HG03039 (cell line): ENCODE results near the gene NHLH1.
A peak's percentile ranks its signal among the peaks of the same experiment; 100 is the strongest.

Experiments
- ATAC-seq: cut with Tn5 transposase; IDR thresholded peaks from one replicate; pipeline ENCODE4 v1.9.1; 2021; ENCODE audit warnings: mild to moderate bottlenecking, moderate library complexity; ENCODE audit not compliant: unreplicated experiment

NHLH1 gene

GRCh38 chr1:160366731-160367515 lies at the start of gene NHLH1:
NHLH1 (plus strand) TSS chr1:160367071; CDS start chr1:160370732, 3,661 bp downstream.
- ATAC-seq: no peak

DNA sequence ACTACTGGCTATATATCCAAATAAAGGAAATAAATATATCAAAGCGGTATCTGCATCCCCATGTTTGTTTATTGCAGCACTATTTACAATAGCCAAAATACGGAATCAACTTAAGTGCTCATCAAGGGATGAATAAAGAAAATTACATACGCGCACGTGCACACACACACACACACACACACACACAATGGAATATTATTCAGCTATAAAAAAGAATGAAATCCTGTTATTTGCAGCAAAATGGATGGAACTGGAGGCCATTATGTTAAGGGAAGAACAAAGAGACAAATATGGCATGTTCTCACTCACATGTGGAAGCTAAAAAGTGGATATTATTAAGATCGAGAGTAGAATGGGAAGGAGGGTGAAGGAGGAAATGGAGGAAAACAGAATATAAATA lies 44.0 kb upstream of the NHLH1 start:
- no peak for ATAC-seq

GRCh38 chr1:160325252-160325651 lies 41.6 kb upstream of the NHLH1 start:
- ATAC-seq: no peak

DNA sequence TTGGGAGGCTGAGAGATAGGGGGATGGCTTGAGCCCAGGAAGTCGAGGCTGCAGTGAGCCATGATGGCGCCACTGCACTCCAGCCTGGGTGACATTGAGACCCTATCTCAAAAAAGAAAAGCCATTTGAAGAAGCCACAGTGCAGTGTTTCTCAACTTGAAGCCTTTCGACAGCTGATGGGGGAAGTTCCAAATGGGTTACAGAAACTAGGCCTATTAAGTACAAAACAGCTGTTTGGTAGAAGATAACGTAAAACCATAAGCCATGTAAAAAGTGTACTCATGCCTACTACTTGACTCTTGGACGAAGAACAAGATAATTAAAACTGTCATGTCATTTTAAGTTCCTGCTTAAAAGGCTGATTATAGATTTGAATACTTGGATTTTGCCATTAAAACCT lies 40.5 kb upstream of the NHLH1 start:
- ATAC-seq: no peak

GRCh38 chr1:160328184-160328583 lies 38.7 kb upstream of the NHLH1 start:
- ATAC-seq: no peak

DNA sequence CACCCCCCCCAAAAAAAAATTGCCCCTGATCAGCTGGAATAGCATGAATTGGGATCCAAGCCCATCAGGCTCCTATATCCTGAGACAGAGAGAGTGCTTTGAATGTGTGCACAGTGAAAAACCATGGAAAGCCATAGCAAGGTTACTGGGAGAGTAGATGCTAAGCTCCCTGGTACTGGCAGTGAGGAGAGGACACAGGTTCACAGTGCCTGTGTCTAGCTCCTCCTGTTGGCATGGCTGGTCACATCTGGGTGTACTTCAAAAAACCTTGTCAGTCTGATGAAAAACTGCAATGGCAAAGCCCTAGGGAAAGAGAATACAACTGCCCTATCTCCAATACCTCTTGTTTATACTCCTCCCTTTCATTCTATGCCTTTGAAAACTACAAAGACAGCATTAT lies 36.8 kb upstream of the NHLH1 start:
- ATAC-seq: no peak

- ATAC-seq: no peak
These were observed 34.4 kb upstream of the NHLH1 start for GRCh38 chr1:160332516-160332915.

GRCh38 chr1:160338580-160338979 lies 28.3 kb upstream of the NHLH1 start:
- ATAC-seq: no peak

- no peak for ATAC-seq
These were observed 26.7 kb upstream of the NHLH1 start for GRCh38 chr1:160340146-160340545.

- no peak for ATAC-seq
These were observed 26.0 kb upstream of the NHLH1 start for GRCh38 chr1:160340866-160341265.

GRCh38 chr1:160342526-160342925 lies 24.3 kb upstream of the NHLH1 start:
- ATAC-seq: no peak

- peak; percentile 91 for ATAC-seq
These were observed 23.7 kb upstream of the NHLH1 start, which contains the start of the genes COPA and NCSTN for GRCh38 chr1:160342953-160343869. COPA (minus strand) TSS chr1:160343250; CDS start chr1:160343170, 80 bp downstream. NCSTN (plus strand) TSS chr1:160343383; CDS start chr1:160343397, 14 bp downstream.

DNA sequence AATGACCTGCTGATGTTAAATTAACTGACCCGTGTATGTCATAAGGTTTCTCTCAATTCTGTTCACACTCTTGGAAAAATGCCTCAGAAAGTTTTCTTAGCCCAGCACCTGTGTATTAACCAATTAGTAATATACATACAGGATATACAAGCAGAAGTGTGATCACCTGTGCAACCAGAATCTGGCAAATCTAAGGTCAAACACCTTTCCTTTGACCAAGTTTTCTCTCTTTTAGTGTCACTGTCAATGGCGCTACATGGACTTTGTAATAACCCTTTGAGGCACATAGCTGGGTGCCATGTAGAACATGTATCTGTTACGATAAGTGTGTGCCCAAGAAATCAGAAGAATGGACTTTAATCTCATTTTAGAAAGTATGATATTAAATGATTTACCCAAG lies 22.6 kb upstream of the NHLH1 start:
- ATAC-seq: no peak

DNA sequence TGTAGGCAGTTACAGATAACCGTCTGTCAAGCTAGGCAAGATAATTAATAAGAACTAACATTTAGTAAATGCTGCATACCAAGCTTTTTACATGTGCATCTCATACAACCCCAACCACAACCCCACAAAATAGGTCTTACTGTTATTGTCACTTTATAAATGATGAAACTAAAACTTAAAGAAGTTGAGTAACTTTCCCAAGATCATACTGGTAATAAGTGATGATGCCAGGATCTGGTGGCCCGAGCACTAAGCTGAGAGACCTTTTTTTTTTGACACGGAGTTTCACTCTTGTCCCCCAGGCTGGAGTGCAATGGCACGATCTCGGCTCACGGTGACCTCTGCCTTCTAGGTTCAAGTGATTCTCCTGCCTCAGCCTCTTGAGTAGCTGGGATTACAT lies 21.9 kb upstream of the NHLH1 start:
- no peak for ATAC-seq

DNA sequence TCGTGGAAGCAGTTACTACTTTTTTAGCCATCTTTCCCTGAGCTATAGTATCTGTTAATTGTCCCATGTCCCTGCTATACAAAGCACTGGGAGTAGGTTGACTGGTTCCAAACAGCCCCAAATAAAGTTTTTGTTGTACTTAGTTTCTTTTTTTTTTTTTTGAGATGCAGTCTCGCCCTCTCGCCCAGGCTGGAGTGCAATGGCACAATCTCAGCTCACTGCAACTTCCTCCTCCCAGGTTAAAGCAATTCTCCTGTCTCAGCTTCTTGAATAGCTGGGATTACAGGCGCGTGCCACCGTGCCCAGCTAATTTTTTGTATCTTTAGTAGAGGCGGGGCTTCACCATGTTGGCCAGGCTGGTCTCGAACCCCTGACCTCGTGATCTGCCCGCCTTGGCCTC lies 20.4 kb upstream of the NHLH1 start:
- ATAC-seq: no peak

- no peak for ATAC-seq
These were observed 19.9 kb upstream of the NHLH1 start for GRCh38 chr1:160346958-160347357.

DNA sequence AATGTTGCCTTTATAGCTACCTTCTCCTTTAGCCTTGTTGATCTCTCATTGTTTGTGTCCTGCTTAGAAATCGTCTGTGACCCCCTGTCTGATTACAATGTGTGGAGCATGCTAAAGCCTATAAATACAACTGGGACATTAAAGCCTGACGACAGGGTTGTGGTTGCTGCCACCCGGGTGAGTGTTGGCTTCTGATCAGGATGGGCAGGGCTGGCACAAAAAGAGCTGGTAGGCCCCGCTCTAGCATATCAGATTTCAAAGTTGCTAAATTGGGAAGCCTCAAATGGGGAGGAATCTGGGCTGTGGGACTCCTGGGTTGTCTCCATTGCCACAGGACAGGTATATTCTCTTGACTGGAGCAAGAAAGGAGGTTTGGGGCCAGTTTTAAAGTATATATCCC lies 15.2 kb upstream of the NHLH1 start:
- no peak for ATAC-seq

- ATAC-seq: no peak
These were observed 14.3 kb upstream of the NHLH1 start for GRCh38 chr1:160352555-160352954.

DNA sequence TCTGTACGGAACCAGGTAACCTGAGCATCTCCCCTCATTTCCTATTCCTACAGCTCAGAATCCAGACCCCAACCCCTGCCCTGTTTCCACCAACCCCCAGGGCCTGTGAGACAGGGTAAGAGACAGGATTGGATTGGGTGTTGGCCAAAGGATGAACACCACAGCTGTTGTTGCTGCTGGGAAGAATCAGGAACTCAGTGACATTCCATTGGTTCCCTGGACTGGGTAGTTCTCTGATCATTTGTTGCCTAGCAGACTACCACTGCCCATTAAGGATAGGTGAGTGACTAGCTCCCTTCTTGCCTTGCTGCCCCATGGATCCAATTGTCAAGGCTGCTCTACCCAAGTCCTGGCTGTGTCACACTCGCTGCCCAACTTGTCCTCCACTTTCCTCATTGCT lies 13.6 kb upstream of the NHLH1 start:
- ATAC-seq: no peak

DNA sequence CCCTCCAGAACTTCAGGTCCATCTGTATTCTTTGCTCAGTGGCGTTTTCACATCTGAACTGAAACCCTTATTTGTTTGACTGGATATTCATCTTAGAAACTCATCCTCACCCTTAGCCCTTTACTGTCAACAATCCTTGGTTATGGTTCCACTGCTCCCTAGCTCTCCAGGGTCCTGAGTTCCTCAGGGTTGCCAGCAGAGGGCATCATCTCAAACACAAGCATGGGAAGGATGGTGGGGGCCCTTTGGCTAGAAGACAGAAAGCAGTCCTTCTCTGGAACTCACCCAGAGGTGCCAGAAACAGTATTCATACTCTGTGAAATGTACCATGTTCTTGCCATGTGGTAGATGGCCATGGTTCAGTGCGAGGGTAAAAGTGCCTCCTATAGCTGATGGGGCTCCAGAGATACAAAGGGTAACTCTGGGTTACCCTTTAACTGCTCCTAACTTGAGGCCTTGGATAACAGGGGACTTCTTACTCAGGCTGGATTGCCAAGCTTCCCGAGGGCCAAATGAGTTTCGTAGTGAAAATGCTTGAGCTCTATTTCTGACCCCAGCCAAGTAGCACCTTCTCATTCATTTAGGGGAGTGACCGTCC lies 12.4 kb upstream of the NHLH1 start:
- no peak for ATAC-seq

DNA sequence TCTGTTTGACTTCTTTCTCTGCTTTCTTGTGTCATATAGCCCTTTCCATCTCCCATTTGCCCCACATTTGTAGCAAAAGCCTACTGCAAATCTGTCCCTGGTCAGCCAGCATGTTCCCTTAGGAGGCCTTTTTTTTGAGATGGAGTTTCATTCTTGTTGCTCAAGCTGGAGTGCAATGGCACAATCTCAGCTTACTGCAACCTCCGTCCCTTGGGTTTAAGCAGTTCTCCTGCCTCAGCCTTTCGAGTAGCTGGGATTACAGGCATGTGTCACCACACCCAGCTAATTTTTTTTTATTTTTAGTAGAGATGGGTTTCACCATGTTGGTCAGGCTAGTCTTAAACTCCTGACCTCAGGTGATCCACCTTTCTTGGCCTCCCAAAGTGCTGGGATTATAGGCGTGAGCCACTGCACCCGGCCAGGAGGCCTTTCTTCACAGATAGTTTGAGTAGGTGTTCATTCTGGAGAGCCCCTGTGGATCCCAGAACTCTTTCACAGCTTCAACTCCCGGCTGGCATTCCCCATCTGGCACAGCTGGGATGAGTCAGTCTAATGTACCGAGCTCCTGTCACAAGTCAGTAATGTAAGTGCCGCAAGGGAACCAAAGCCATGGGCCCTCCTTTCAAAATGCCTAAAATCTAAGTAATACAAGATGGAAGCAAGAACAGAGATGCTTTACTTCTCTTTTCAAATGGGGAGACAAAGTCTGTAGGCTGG lies 9.4 kb upstream of the NHLH1 start:
- ATAC-seq: no peak
